GM19099 (cell line): ENCODE measurements around the gene PGBD5.

ENCODE experiments used
- POLR2A ChIP-seq: IDR thresholded peaks from 3 replicates; pipeline ENCODE4 v1.6.1; 2011; ENCODE audit warnings: low read depth; ENCODE audit not compliant: insufficient read length; ENCODE audit errors: extremely low read depth

The PGBD5 gene

GRCh38 chr1:230317823-230318819 is 108.0 kb downstream of the PGBD5 start:
- no peak for TF ChIP-seq POLR2A

- no peak for TF ChIP-seq POLR2A
Measured at GRCh38 chr1:230316864-230317745, 109.0 kb downstream of the PGBD5 start.

- no peak for TF ChIP-seq POLR2A
Measured at GRCh38 chr1:230315099-230315498, 111.0 kb downstream of the PGBD5 start.

GRCh38 chr1:230314142-230314470 is 112.0 kb downstream of the PGBD5 start:
- TF ChIP-seq POLR2A, result no peak

GRCh38 chr1:230313453-230314141 is 112.5 kb downstream of the PGBD5 start:
- TF ChIP-seq POLR2A, result no peak

GRCh38 chr1:230312676-230313075 is 113.5 kb downstream of the PGBD5 start:
- no peak for TF ChIP-seq POLR2A

- TF ChIP-seq POLR2A, result no peak
Measured at GRCh38 chr1:230310381-230311163, 115.6 kb downstream of the PGBD5 start.

GRCh38 chr1:230309646-230310177 is 116.4 kb downstream of the PGBD5 start:
- TF ChIP-seq POLR2A, result no peak

GRCh38 chr1:230308821-230309220 is 117.3 kb downstream of the PGBD5 start:
- TF ChIP-seq POLR2A, result no peak

- no peak for TF ChIP-seq POLR2A
Measured at GRCh38 chr1:230308039-230308438, 118.1 kb downstream of the PGBD5 start.

GRCh38 chr1:230307213-230307612 is 118.9 kb downstream of the PGBD5 start:
- TF ChIP-seq POLR2A, result no peak

- no peak for TF ChIP-seq POLR2A
Measured at GRCh38 chr1:230306169-230306568, 120.0 kb downstream of the PGBD5 start.

GRCh38 chr1:230303822-230304221 is 122.3 kb downstream of the PGBD5 start:
- no peak for TF ChIP-seq POLR2A

- no peak for TF ChIP-seq POLR2A
Measured at GRCh38 chr1:230303069-230303468, 123.1 kb downstream of the PGBD5 start.

GRCh38 chr1:230301822-230302221 is 124.3 kb downstream of the PGBD5 start:
- no peak for TF ChIP-seq POLR2A

GRCh38 chr1:230301322-230301721 is 124.8 kb downstream of the PGBD5 start:
- no peak for TF ChIP-seq POLR2A
